ENCODE measurements around the gene MARCO. TPM values are rescaled to one million over a fixed set of nuclear protein-coding genes. Genes with fewer than 3 reads are reported as not detected.

The MARCO gene
- total and polyA plus RNA-seq, 2 experiments from 2014 or later = not detected

GRCh38 chr2:119011910-119012209 is 69.9 kb downstream of the MARCO start (continued):
- TF ChIP-seq NANOG (IDR thresholded peaks at IDR 0.05; ENCODE audit: borderline replicate concordance) (no peak), POLR2AphosphoS5 (IDR thresholded peaks at IDR 0.05; ENCODE audit: low read depth) (no peak), JUNB (IDR thresholded peaks at IDR 0.05; ENCODE audit: unreplicated experiment) (no peak), CREB1 (CRISPR knock-in tag; IDR thresholded peaks at IDR 0.05; ENCODE audit: low read depth) (no peak), EZH2 (IDR thresholded peaks at IDR 0.05; ENCODE audit: low read depth, unreplicated experiment) (no peak), ZNF114 (CRISPR knock-in tag; IDR thresholded peaks at IDR 0.05) (no peak), ETS1 (IDR thresholded peaks at IDR 0.05) (no peak), ZNF331 (CRISPR knock-in tag; IDR thresholded peaks at IDR 0.05; ENCODE audit: low read depth) (no peak)

GRCh38 chr2:119012345-119013301 is 70.6 kb downstream of the MARCO start:
- DNase-seq (ENCODE audit: low spot score) = no peak
- Histone ChIP-seq H3K4me1 (ENCODE audit: insufficient read depth) (no peaks in the 10 kb centered on the region), H3K4me3 (no peak overlapping the region), H2AFZ (no peak overlapping the region), H3K36me3 (ENCODE audit: insufficient read depth) (no peaks in the 10 kb centered on the region), H3K27me3 (ENCODE audit: insufficient read depth) (no peaks in the 10 kb centered on the region), H4K20me1 (replicated peaks; ENCODE audit: insufficient read depth) (no peaks in the 10 kb centered on the region), H3K4me2 (no peak overlapping the region), H3K9me2 (ENCODE audit: insufficient read depth) (no peaks in the 10 kb centered on the region), H3K79me2 (replicated peaks; ENCODE audit: insufficient read depth) (no peaks in the 10 kb centered on the region), H3K27ac (ENCODE audit: low read depth) (no peak overlapping the region), H3F3A (replicated peaks; ENCODE audit: low read depth) (no peaks in the 10 kb centered on the region)
- Mint-ChIP-seq H3K36me3 (ENCODE audit: low read depth) (no peaks in the 10 kb centered on the region), H3K4me1 (peaks cover 15% of the 10 kb centered on the region), H3K9me3 (no peaks in the 10 kb centered on the region), H3K4me3 (no peak overlapping the region), H3K27me3 (ENCODE audit: insufficient read depth, low read depth, poor library complexity) (peaks cover 9% of the 10 kb centered on the region), H3K27ac (no peak overlapping the region)
- ATAC-seq = no peak
- TF ChIP-seq STAT1 (IDR thresholded peaks at IDR 0.05; ENCODE audit: unreplicated experiment) (no peak), ZNF331 (CRISPR knock-in tag; IDR thresholded peaks at IDR 0.05; ENCODE audit: low read depth) (no peak), EZH2 (IDR thresholded peaks at IDR 0.05; ENCODE audit: low read depth, unreplicated experiment) (no peak), JUNB (IDR thresholded peaks at IDR 0.05; ENCODE audit: unreplicated experiment) (no peak), ZNF462 (CRISPR knock-in tag; IDR thresholded peaks at IDR 0.05) (no peak), REST (IDR thresholded peaks at IDR 0.05; ENCODE audit: unreplicated experiment) (no peak), POLR2AphosphoS5 (IDR thresholded peaks at IDR 0.05; ENCODE audit: low read depth) (no peak)
